Measurements from ENCODE around the gene PRKCA.

GRCh38 chr17:66464921-66465320 is 162.5 kb downstream of the PRKCA start:
- TF ChIP-seq CTCF (IDR thresholded peaks at IDR 0.05) (no peak), EP300 (IDR thresholded peaks at IDR 0.05) (no peak), POLR2AphosphoS5 (IDR thresholded peaks at IDR 0.05) (no peak)

Measured in suprapubic skin (tissue), 4 donors.